H1 (cell line): ENCODE data around the gene ARV1. TPM values are rescaled to one million over a fixed set of nuclear protein-coding genes. Genes with fewer than 3 reads are reported as not detected.

Source experiments
- BCL11A ChIP-seq, 2 experiments: IDR thresholded peaks; one replicate each; pipeline ENCODE4 v1.6.1; 2011; ENCODE audit warnings: low read depth in 2 of 2, low read length in 2 of 2, mild to moderate bottlenecking in 2 of 2
- CHD2 ChIP-seq: IDR thresholded peaks from 2 replicates; pipeline ENCODE4 v1.6.1; 2012; ENCODE audit warnings: low read length, improper control_type of control experiment
- EZH2 ChIP-seq: fragments of 200-600 bp; sonication (generic); IDR thresholded peaks from 2 replicates; pipeline ENCODE4 v1.7.1; 2012; ENCODE audit warnings: low read depth, mild to moderate bottlenecking, moderate library complexity, low read length, inconsistent platforms; ENCODE audit not compliant: severe bottlenecking
- GABPA ChIP-seq: IDR thresholded peaks from 2 replicates; pipeline ENCODE4 v1.6.1; 2011; ENCODE audit warnings: mild to moderate bottlenecking, low read length, moderate library complexity, borderline replicate concordance; ENCODE audit not compliant: insufficient read depth
- GTF2F1 ChIP-seq: IDR thresholded peaks from 2 replicates; pipeline ENCODE4 v1.6.1; 2012; ENCODE audit warnings: low read depth, low read length, improper control_type of control experiment, borderline replicate concordance
- MAFK ChIP-seq: IDR thresholded peaks from 2 replicates; pipeline ENCODE4 v1.6.1; 2012; ENCODE audit warnings: low read depth, mild to moderate bottlenecking, improper control_type of control experiment, low read length
- RNF2 ChIP-seq: fragments of 200-900, 300-1000 bp; sonication (generic); IDR thresholded peaks from 2 replicates; pipeline ENCODE4 v1.7.1; 2016; ENCODE audit warnings: borderline replicate concordance, low read depth, mild to moderate bottlenecking, antibody characterized with exemption, low read length; ENCODE audit not compliant: poor library complexity, severe bottlenecking; ENCODE audit errors: missing control alignments
- RXRA ChIP-seq: IDR thresholded peaks from 2 replicates; pipeline ENCODE4 v1.6.1; 2011; ENCODE audit warnings: low read depth, mild to moderate bottlenecking, low read length, moderate library complexity; ENCODE audit not compliant: insufficient read depth
- SIN3A ChIP-seq, 2 experiments: IDR thresholded peaks in 1 of 2; conservative IDR thresholded peaks in 1 of 2; 2 replicates each; pipeline ENCODE4 v1.6.1; 2011 to 2012; ENCODE audit warnings: low read length in 2 of 2, improper control_type of control experiment in 1 of 2, low read depth in 1 of 2, mild to moderate bottlenecking in 1 of 2
- TBP ChIP-seq: IDR thresholded peaks from 2 replicates; pipeline ENCODE4 v1.6.1; 2011; ENCODE audit warnings: low read depth, low read length, improper control_type of control experiment
- polyA plus RNA-seq, 7 experiments: library from polyadenylated mRNA; depleted of rRNA in 3 of 7; stranded (reverse) in 5 of 7; unstranded in 2 of 7; fragments of >200 nt in 5 of 7; fragments of 200-250 nt in 2 of 7; gene quantifications; 1 replicate in 5 of 7; 2 replicates in 1 of 7; 4 replicates in 1 of 7; pipeline versions ENCODE4 v1.2.1 to v1.2.3, GENCODE V29; 2011 to 2013; ENCODE audit warnings: missing spikeins in 2 of 7, mixed read lengths in 2 of 7
- total RNA-seq: library from RNA; stranded (reverse); fragmentation: NEBNext Ultra II Directional; extraction: Animal tissue kit (Norgen Biotek cat#: 25700); gene quantifications from 2 replicates; pipeline ENCODE4 v1.2.1, GENCODE V29; 2021

ARV1 gene
- total and polyA plus RNA-seq, 2 of the 8 experiments (the other 6 are each of a cell fraction or from before 2014, with no cell fraction given): 13.1 to 13.4 TPM

DNA sequence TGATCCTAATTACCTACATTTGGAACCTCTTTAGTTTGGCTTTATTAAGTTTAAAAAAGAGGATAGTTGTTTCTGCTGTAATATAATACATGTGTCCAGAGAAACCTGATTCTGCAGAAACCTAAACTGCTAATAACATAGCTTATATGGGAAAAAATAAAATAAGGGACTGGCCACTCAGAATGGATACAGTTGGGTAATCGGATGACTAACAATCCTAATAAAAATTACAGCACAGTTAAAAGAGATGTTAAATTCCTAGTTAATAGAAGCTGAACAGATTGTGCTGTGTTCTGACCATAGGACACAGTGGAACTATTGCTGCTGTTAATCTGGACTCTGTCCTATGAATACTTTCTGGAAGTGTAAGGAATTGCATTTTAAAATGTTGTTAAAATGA, 16.0 kb downstream of the ARV1 start (continued):
- TF ChIP-seq RNF2 (no peak), TBP (no peak), GTF2F1 (no peak), GABPA (no peak), SIN3A (conservative IDR thresholded peaks at IDR 0.05 in 1 of 2, IDR thresholded peaks at IDR 0.05 in 1 of 2; ENCODE audit: low read depth in 1 of 2, low read length in 2 of 2) (no peak), BCL11A (IDR thresholded peaks at IDR 0.05; ENCODE audit: low read depth in 2 of 2, low read length in 2 of 2) (no peak), EZH2 (no peak), RXRA (no peak), CHD2 (no peak), MAFK (no peak)
